HG03565 (cell line): Measurements from ENCODE around the gene USP1.

ENCODE experiments used
- ATAC-seq: cut with Tn5 transposase; IDR thresholded peaks from one replicate; pipeline ENCODE4 v1.9.1; 2021; ENCODE audit warnings: mild to moderate bottlenecking, moderate library complexity; ENCODE audit not compliant: unreplicated experiment

Gene USP1

DNA sequence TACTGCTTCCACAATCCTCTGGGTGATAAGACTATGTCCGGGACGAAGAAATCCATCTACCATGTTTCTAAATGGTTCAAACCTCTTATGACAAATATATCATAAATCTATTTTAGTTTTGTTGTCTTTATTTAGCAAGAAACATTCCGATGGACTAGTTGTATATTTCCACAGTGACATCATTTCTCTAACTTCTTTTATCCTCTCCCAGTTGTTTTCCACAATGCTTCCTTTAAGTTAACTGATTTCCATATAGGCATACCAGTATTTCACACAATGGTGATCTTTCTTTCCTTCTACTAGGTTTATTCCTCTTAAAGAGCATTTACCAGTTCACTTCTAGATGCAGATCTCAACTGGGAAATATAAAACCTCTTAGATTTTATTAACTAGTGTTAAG is 44.8 kb downstream of the USP1 start:
- ATAC-seq, result no peak

DNA sequence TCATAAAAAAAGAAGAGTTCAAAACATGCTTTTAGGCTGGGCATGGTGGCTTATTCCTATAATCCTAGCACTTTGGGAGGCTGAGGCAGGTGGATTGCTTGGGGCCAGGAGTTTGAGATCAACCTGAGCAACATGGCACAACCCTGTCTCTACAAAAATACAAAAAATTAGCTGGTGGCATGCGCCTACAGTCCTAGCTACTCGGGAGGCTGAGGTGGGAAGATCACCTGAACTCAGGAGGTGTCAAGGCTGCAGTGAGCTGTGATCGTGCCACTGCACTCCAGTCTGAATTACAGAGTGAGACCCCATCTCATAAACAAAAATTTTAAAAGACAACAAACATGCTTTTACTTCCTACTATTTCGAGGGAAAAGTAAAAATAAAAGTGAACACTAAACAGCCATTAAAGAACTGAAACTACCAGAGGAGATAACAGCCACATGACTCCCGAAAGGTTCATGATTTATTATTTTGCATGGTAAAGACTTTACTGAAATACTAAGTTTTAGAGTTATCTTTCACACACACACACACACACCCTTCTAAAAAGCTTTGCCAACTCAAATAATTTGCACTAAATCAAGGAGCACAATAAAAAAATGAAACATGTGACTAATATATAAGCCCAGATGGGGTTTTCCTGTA is 48.1 kb downstream of the USP1 start:
- ATAC-seq, result no peak

DNA sequence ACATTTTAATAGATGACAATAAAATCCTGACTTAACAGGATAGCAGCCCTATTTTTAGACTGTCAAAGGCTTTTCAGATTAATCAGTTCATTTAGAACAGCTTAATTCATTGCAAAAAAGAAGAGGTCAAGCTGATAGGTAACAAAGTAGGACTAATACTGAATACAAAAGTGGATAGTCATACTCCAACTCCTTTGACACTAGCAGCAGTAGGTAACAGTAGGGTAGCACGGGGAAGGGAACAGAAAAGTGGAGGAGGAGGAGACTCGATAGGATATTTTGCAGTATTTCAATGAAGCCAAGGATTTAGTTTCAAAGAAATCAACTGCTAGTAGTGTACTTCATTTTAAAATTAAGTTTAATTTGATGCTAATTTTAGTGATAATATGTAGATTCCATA is 51.1 kb downstream of the USP1 start:
- no peak for ATAC-seq

DNA sequence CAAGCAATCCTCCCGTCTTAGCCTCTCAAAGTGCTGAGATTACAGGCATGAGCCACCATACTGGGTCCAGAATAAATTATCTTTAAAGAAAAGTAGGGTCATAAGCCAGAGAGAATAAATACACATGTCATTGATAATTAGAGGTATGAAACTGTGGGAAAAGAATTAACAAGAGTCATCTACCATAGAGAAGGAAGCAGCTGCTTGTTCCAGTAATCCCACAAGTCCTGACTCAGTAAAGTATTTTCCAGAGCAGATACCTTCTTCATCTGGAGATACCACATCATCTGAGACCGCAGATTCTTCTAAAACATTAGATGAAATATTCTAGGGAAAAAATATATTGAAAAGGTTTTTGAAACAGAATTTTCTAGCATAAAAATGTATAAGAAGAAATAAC is 55.7 kb downstream of the USP1 start:
- no peak for ATAC-seq

DNA sequence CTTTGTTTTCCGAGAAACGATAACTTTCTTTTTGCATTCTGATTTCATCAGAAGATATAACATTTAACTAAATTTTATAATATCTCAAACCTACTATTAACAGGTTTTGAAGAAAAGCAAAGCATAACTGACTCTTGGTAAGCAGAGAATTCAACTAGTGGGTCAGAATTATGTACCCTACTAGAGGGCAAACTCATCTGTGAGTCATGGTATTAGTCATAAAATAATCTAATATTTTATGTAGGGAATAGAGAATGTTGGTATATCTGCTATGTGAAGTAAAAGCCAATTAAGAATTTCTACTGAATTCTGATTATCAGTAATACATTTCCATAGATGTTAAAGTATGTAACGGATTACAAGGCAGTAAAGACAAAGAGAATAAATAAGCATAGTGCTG is 56.8 kb downstream of the USP1 start:
- ATAC-seq, result no peak

DNA sequence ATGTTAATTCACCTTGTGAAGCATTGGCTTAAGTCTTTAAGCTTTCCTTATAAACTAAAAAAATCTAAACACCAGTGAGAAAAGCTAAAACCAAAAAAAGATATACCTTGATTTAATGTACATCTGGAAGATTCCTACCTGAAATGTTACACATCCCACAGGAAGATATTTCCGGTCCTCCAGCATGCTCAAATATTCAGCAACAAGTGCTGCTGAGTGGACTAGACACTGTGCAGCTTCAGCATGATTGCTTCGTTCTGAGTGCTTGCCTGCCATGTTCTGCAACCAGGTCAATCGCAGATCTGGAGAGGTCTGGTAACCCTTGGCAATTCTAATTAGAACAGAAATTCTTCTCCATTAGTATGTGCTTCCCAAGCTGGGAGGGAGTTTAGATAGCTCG is 57.3 kb downstream of the USP1 start:
- no peak for ATAC-seq

DNA sequence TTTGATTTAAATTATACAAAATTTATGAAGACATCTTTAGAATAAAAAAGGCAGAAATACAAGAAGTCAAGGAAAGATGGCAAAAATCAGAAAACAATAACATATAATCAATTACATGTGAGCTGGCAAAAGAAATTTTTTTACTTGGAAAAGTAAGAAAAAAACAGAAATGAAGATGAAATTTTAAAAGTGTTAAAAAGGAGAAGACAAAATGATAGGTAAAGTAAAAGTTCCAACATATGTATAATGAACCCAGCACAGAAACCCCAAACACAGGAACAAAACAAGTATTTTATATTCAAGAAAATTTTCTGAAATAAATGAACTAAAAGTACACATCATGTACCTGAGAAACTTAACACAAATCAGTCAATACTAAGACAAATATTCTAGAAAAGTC is 63.4 kb downstream of the USP1 start:
- ATAC-seq, result no peak
